Ovary (tissue), 9 donors: ENCODE measurements around the gene PRM1. TPM values are rescaled to one million over a fixed set of nuclear protein-coding genes. Genes with fewer than 3 reads are reported as not detected.

Source experiments
- DNase-seq, 5 donors: peaks; one replicate each; pipeline ENCODE4 v3.0.0-alpha.2; 2019 to 2020
- H3K27ac ChIP-seq, 2 donors: fragments of 200-600 bp; one replicate each; pipeline versions ENCODE4 v1.5.1 to v1.8.0; 2019 to 2022
- H3K27me3 ChIP-seq: fragments of 200-600 bp; one replicate; pipeline ENCODE4 v1.8.0; 2022
- H3K36me3 ChIP-seq: fragments of 200-600 bp; sonication (generic); one replicate; pipeline ENCODE4 v1.5.1; 2019
- H3K4me1 ChIP-seq: one replicate; pipeline ENCODE4 v1.8.1; 2013; ENCODE audit warnings: mild to moderate bottlenecking, moderate library complexity; ENCODE audit not compliant: insufficient read depth
- H3K4me3 ChIP-seq: fragments of 200-600 bp; sonication (generic); one replicate; pipeline ENCODE4 v1.5.1; 2017
- H3K9me3 ChIP-seq, 2 donors: fragments of 200-600 bp in 1 of 2; sonication (generic) in 1 of 2; one replicate each; pipeline versions ENCODE4 v1.5.1 to v1.8.1; 2013 to 2019; ENCODE audit warnings: mild to moderate bottlenecking in 1 of 2, moderate library complexity in 1 of 2
- EP300 ChIP-seq: sonication (generic); formaldehyde crosslinking; IDR thresholded peaks from one replicate; pipeline ENCODE4 v1.6.1; 2017; ENCODE audit warnings: antibody characterized with exemption
- POLR2A ChIP-seq: fragments of 450-650 bp; IDR thresholded peaks from one replicate; pipeline ENCODE4 v1.6.1; 2017; ENCODE audit warnings: antibody characterized with exemption, mild to moderate bottlenecking, moderate library complexity
- WGBS, 3 donors: extraction: QIAGEN DNeasy Blood & Tissue Kit in 1 of 3; methylation state at CpG; one replicate each; pipeline versions ENCODE4 v1.1.5 to v1.1.7; 2013 to 2017; 5-methylcytosine and 5-hydroxymethylcytosine counted together
- intact Hi-C, 4 donors: fragments of 100-400 bp; cut with DNase I; formaldehyde crosslinking; loops; one replicate each; pipeline versions ENCODE4 v1.11.0 to v1.15.1; 2022 to 2023
- polyA plus RNA-seq, 2 donors: library from polyadenylated mRNA; stranded (reverse); fragments of 200-250 nt in 1 of 2; fragments of 350-450 nt in 1 of 2; fragmentation: Illumina TruSeq in 1 of 2; extraction: RNeasy Lipid Tissue Mini Kit (QIAGEN cat#74804) in 1 of 2; gene quantifications; one replicate each; pipeline ENCODE4 v1.2.3, GENCODE V29; 2013 to 2014
- total RNA-seq, 7 donors: library from RNA; depleted of rRNA in 2 of 7; stranded (reverse); fragments of >200 nt in 2 of 7; fragmentation: NEBNext Ultra II Directional in 3 of 7; extraction: Animal tissue kit (Norgen Biotek cat#: 25700) in 3 of 7; gene quantifications; one replicate each; pipeline versions ENCODE4 v1.1.0 to v1.2.4, GENCODE V29; 2016 to 2023
- TF ChIP-seq, protein P1 (sequence below), 3 donors: fragments of 450-650 bp in 2 of 3; fragments of 200-600 bp in 1 of 3; IDR thresholded peaks; one replicate each; pipeline versions ENCODE4 v1.5.1 to v1.8.0; 2016 to 2022; ENCODE audit warnings: antibody characterized with exemption in 3 of 3, mild to moderate bottlenecking in 1 of 3
- donor health status: DM: no; HTN: no; CAD: no; lungs with moderate emphysema.
- donor health status: DM: no; HTN: no; CAD: no.
- donor health status: Bipolar disorder and iron deficiency.
- donor health status: DM: yes; HTN: yes; CAD: no.
- donor health status: DM: no; HTN: no; CAD: no.
- donor health status: DM: yes; HTN: yes; CAD: no.

The PRM1 gene
- total and polyA plus RNA-seq, 9 donors = not detected

DNA sequence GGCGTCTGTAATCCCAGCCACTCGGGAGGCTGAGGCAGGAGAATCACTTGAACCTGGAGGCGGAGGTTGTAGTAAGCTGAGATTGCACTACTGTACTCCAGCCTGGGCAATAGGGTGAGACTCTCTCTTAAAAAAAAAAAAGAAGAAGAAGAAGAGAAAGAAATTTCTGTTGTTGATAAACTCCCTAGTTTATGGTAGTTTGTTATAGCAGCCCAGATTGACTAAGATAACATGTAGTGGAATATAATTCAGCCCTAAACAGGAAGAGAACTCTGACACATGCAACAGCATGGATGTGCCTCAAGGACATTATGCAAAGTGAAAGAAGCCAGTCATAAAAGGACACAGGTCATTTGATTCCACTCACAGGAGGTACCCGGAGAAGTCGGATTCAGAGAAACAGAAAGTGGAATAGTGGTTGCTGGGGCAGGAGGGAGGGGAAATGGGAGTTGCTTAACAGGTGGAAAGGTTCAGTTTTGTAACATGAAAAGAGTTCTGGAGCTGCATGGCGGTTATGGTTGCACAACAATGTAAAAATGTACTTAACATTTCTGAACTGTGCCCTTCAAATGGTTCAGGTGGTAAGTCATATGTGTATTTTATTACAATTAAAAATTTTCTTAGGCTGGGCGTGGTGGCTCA lies 26.0 kb upstream of the PRM1 start:
- Histone ChIP-seq H3K27ac (no peak overlapping the region), H3K9me3 (no peaks in the 10 kb centered on the region), H3K27me3 (no peaks in the 10 kb centered on the region), H3K36me3 (no peaks in the 10 kb centered on the region), H3K4me3 (no peak overlapping the region), H3K4me1 (peaks cover 13% of the 10 kb centered on the region)
- intact Hi-C loops = no loop called here
- DNase-seq = no peak
- WGBS, 3 donors = 84 to 90% (median 85%) methylated on average over 7 of the region's 7 CpGs
- TF ChIP-seq POLR2A (no peak), EP300 (no peak)
- TF ChIP-seq, protein P1, sequence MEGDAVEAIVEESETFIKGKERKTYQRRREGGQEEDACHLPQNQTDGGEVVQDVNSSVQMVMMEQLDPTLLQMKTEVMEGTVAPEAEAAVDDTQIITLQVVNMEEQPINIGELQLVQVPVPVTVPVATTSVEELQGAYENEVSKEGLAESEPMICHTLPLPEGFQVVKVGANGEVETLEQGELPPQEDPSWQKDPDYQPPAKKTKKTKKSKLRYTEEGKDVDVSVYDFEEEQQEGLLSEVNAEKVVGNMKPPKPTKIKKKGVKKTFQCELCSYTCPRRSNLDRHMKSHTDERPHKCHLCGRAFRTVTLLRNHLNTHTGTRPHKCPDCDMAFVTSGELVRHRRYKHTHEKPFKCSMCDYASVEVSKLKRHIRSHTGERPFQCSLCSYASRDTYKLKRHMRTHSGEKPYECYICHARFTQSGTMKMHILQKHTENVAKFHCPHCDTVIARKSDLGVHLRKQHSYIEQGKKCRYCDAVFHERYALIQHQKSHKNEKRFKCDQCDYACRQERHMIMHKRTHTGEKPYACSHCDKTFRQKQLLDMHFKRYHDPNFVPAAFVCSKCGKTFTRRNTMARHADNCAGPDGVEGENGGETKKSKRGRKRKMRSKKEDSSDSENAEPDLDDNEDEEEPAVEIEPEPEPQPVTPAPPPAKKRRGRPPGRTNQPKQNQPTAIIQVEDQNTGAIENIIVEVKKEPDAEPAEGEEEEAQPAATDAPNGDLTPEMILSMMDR (IDR thresholded peaks at IDR 0.05) = no peak

DNA sequence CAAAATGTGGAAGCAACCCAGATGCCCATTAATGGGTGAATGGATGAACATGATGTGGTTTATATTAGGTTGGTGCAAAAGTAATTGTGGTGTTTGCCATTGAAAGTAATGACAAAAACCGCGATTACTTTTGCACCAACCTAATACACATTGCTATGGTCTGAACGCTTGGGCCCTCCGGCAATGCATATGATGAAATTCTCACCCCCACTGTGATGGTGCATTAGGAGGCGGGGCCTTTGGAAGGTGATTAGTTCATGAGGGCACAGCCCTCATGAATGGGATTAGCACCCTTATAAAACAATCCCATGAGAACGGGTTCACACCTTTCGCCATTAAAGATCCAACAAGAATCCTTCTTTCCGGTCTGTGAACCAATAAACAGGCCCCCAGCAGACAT lies 25.3 kb upstream of the PRM1 start:
- intact Hi-C loops = no loop called here
- Histone ChIP-seq H3K4me3 (no peak overlapping the region), H3K4me1 (peaks cover 8% of the 10 kb centered on the region), H3K27ac (no peak overlapping the region), H3K9me3 (no peaks in the 10 kb centered on the region), H3K36me3 (no peaks in the 10 kb centered on the region), H3K27me3 (no peaks in the 10 kb centered on the region)
- no peak for DNase-seq
- TF ChIP-seq EP300 = no peak
- TF ChIP-seq POLR2A = no peak
- TF ChIP-seq, protein P1 (IDR thresholded peaks at IDR 0.05) = no peak
- 92 to 95% (median 94%) methylated on average over 8 of the region's 8 CpGs for WGBS, 3 donors

DNA sequence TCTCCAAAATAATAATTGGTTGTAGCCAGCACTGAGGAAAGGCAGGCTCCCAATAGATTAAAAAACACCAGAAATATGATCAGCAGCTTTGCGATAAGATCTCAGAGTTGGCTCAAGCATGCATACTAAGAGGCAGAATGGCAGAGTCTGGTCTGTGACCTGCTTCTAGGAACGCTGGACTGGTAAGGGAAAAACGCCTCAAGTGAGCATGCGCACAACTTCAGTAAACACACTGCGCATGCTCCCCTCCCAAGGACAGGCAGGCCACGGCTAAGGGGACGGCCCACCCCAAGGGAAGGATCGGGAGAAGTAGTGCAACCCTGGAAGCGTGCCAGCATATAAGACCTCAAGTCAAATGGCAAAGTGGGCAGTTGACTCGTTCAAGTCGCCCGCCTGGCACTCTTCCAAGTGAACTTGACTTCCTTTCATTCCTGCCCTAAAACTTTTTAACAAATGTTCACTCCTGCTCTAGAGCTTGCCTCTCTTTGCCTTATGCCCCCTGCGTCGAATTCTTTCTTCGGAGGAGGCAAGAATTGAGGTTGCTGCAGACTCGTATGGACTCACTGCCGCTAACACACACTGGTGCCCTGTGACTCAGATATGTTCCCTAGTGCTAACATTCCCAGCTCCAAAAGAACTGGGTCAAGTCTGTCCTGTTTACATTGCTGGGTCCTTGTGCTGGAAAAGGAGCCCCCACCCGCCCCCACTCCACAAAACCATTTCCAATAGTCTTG lies 22.4 kb upstream of the PRM1 start:
- Histone ChIP-seq H3K27me3 (no peaks in the 10 kb centered on the region), H3K4me1 (no peaks in the 10 kb centered on the region), H3K9me3 (no peaks in the 10 kb centered on the region), H3K36me3 (no peaks in the 10 kb centered on the region), H3K4me3 (no peak overlapping the region), H3K27ac (no peak overlapping the region)
- 77 to 79% (median 79%) methylated on average over 18 of the region's 18 CpGs for WGBS, 3 donors
- DNase-seq = no peak
- TF ChIP-seq EP300 = no peak
- TF ChIP-seq, protein P1 (IDR thresholded peaks at IDR 0.05) = no peak
- TF ChIP-seq POLR2A = no peak
- intact Hi-C loops = no loop called here

DNA sequence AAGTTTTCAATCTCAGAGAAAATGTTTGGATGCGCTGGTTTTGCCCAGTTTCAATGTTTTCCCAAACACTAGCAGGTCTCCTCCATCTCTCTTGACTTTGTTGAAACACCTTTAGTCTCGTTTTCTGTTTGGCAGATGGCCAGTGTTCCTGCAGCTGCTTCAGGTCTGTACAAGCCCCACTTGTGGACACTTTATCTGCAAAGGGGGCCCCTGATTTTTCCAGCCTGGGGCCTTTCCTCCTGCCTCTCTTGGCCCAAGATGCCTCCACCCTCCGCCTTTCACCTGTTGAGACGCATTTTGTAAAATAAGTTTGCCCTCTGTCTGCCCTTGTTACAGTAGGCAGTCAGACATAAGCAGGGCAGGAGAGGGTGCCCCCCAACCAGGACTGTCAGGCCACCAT lies 21.8 kb upstream of the PRM1 start:
- 63 to 81% (median 81%) methylated on average over 4 of the region's 4 CpGs for WGBS, 3 donors
- intact Hi-C loops = no loop called here
- Histone ChIP-seq H3K9me3 (no peaks in the 10 kb centered on the region), H3K27ac (no peak overlapping the region), H3K27me3 (no peaks in the 10 kb centered on the region), H3K36me3 (no peaks in the 10 kb centered on the region), H3K4me3 (no peak overlapping the region), H3K4me1 (no peaks in the 10 kb centered on the region)
- DNase-seq = no peak
- TF ChIP-seq POLR2A (no peak), EP300 (no peak)
- TF ChIP-seq, protein P1 (IDR thresholded peaks at IDR 0.05) = no peak
